ENCODE results near the gene KHK. TPM values are rescaled to one million over a fixed set of nuclear protein-coding genes. Genes with fewer than 3 reads are reported as not detected.

KHK gene
- polyA plus RNA-seq, 2 of the 4 experiments (the other 2 are of a cell fraction): 4.2 to 7.6 TPM

DNA sequence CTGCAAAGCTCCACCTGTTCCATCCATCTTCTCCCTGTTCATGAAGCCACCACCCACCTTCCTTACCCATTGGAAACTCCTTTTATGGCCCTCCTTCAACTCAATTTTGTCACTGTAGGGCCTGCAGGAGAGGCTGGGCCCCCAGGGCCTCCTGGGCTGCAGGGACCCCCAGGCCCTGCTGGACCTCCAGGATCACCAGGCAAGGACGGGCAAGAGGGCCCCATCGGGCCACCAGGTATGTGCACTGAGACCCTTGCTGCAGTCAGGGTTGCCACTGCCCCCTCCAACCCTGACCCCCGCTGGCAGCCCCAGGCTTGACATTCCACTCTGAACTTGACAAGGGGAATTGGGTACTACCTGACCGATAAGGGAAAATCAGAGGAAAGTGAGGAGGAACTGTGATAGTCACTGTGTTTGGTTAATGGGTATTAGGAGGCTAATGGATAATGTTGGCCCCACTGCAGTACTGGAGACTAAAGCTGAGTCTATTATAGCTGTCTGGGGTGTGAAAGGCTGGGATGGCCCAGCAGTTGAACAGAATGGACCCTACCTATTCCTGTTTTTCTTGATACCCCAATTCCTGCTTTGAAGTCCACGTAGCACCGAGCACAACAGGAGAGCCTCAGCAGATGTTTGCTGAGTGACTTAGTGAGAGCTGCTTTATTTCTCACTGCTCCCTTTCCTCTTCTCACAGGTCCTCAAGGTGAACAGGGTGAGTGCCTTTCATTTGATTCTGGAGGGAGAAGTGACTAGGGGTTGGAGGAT is 2.1 kb upstream of the KHK start:
- Histone ChIP-seq H3K4me1 (peaks cover 17% of the 10 kb centered on the region), H3K4me2 (no peak overlapping the region), H3K27ac (no peak overlapping the region; a peak in 1 of 6 replicates), H3K4me3 (no peak overlapping the region), H3K9me3 (no peaks in the 10 kb centered on the region)
- 86% methylated on average over 6 of the region's 6 CpGs for WGBS (ENCODE audit: missing lambda C conversion rate)
- POLR2A ChIA-PET: interaction anchor here (1.2 to 1.5 kb wide), 3 partner anchors 13 to 35 kb away, joined by 3 to 8 read pairs (median 4); partner anchors contain the start of gene OST4
- no peak for ATAC-seq
- TF ChIP-seq EHF (CRISPR knock-in tag; IDR thresholded peaks at IDR 0.05): no peak
- TF ChIP-seq, protein P1, sequence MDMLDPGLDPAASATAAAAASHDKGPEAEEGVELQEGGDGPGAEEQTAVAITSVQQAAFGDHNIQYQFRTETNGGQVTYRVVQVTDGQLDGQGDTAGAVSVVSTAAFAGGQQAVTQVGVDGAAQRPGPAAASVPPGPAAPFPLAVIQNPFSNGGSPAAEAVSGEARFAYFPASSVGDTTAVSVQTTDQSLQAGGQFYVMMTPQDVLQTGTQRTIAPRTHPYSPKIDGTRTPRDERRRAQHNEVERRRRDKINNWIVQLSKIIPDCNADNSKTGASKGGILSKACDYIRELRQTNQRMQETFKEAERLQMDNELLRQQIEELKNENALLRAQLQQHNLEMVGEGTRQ (IDR thresholded peaks at IDR 0.05): no peak
- TF ChIP-seq, protein P2, sequence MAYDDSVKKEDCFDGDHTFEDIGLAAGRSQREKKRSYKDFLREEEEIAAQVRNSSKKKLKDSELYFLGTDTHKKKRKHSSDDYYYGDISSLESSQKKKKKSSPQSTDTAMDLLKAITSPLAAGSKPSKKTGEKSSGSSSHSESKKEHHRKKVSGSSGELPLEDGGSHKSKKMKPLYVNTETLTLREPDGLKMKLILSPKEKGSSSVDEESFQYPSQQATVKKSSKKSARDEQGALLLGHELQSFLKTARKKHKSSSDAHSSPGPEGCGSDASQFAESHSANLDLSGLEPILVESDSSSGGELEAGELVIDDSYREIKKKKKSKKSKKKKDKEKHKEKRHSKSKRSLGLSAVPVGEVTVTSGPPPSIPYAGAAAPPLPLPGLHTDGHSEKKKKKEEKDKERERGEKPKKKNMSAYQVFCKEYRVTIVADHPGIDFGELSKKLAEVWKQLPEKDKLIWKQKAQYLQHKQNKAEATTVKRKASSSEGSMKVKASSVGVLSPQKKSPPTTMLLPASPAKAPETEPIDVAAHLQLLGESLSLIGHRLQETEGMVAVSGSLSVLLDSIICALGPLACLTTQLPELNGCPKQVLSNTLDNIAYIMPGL (CRISPR knock-in tag; IDR thresholded peaks at IDR 0.05; ENCODE audit: borderline replicate concordance): no peak
- no peak for TF ChIP-seq PHF8 (IDR thresholded peaks at IDR 0.05; ENCODE audit: borderline replicate concordance, low read depth)
- no peak for TF ChIP-seq JUN (IDR thresholded peaks at IDR 0.05)
- TF ChIP-seq, protein P3, sequence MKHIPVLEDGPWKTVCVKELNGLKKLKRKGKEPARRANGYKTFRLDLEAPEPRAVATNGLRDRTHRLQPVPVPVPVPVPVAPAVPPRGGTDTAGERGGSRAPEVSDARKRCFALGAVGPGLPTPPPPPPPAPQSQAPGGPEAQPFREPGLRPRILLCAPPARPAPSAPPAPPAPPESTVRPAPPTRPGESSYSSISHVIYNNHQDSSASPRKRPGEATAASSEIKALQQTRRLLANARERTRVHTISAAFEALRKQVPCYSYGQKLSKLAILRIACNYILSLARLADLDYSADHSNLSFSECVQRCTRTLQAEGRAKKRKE (CRISPR knock-in tag; IDR thresholded peaks at IDR 0.05; ENCODE audit: low read depth): no peak
- no peak for TF ChIP-seq ZNF302 (CRISPR knock-in tag; IDR thresholded peaks at IDR 0.05)
- no peak for TF ChIP-seq KDM1A (IDR thresholded peaks at IDR 0.05; ENCODE audit: low read depth)
- no peak for TF ChIP-seq HEYL (CRISPR knock-in tag; IDR thresholded peaks at IDR 0.05)
- TF ChIP-seq, protein P4, sequence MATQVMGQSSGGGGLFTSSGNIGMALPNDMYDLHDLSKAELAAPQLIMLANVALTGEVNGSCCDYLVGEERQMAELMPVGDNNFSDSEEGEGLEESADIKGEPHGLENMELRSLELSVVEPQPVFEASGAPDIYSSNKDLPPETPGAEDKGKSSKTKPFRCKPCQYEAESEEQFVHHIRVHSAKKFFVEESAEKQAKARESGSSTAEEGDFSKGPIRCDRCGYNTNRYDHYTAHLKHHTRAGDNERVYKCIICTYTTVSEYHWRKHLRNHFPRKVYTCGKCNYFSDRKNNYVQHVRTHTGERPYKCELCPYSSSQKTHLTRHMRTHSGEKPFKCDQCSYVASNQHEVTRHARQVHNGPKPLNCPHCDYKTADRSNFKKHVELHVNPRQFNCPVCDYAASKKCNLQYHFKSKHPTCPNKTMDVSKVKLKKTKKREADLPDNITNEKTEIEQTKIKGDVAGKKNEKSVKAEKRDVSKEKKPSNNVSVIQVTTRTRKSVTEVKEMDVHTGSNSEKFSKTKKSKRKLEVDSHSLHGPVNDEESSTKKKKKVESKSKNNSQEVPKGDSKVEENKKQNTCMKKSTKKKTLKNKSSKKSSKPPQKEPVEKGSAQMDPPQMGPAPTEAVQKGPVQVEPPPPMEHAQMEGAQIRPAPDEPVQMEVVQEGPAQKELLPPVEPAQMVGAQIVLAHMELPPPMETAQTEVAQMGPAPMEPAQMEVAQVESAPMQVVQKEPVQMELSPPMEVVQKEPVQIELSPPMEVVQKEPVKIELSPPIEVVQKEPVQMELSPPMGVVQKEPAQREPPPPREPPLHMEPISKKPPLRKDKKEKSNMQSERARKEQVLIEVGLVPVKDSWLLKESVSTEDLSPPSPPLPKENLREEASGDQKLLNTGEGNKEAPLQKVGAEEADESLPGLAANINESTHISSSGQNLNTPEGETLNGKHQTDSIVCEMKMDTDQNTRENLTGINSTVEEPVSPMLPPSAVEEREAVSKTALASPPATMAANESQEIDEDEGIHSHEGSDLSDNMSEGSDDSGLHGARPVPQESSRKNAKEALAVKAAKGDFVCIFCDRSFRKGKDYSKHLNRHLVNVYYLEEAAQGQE (IDR thresholded peaks at IDR 0.05): no peak
- no peak for TF ChIP-seq FOSL2 (IDR thresholded peaks at IDR 0.05)
- no peak for TF ChIP-seq FOSL2 (CRISPR knock-in tag; IDR thresholded peaks at IDR 0.05)
- no peak for TF ChIP-seq SMC3 (IDR thresholded peaks at IDR 0.05)
- TF ChIP-seq RNF2 (IDR thresholded peaks at IDR 0.05; ENCODE audit: borderline replicate concordance, low read depth): no peak
- no peak for TF ChIP-seq RFX5 (IDR thresholded peaks at IDR 0.05)
- TF ChIP-seq RARB (CRISPR knock-in tag; IDR thresholded peaks at IDR 0.05): no peak
- CTCF ChIA-PET: interaction anchor here (0.8 to 15.3 kb wide), 14 partner anchors 8 to 243 kb away, joined by 3 to 253 read pairs (median 6); partner anchors contain the start of genes AGBL5 and OST4
- DNase-seq (ENCODE audit: low read depth in 1 of 2, low spot score in 1 of 2): no peak
- no peak for FAIRE-seq

DNA sequence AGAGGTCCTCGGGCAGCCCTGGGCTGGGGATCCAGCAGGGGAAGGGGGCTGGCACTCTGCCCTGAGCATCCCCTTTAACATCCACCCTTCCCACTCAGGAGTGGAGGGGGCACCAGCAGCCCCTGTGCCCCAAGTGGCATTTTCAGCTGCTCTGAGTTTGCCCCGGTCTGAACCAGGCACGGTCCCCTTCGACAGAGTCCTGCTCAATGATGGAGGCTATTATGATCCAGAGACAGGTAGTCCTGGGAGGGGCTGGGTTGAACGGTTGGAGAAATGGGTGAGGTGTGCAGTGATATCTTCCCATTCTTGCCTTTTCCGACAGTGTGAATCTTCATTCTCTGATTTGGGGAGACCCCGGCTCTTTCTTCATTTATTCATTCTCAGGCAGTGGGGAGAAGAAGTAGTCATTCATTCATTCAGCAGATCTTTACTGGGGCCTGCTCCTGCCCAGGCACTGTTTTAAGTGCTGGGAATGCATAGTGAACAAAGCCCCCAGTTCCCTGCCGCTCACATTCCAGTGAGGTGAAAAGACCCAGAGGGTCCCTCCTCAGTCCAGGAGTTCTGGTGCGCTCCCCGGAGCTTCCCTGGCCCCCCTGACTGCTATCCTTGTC is 1.4 kb upstream of the KHK start:
- H3K9me3 ChIP-seq: no peaks in the 10 kb centered on the region
- H3K27ac ChIP-seq: peak overlapping the region; percentile 90 to 91
- ChIA-PET POLR2A (interaction anchor here (1.0 to 1.5 kb wide), 5 partner anchors 14 to 123 kb away, joined by 3 to 8 read pairs (median 4); partner anchors contain the start of genes AGBL5 and OST4), CTCF (interaction anchor here (0.5 to 15.3 kb wide), 33 partner anchors 8 to 1377 kb away, joined by 3 to 253 read pairs (median 4); partner anchors contain the start of genes ABHD1, AGBL5 and OST4)
- H3K4me1 ChIP-seq: peaks cover 17% of the 10 kb centered on the region
- H3K4me3 ChIP-seq: peak overlapping the region; percentile 70; the same call in 2 of the 3 replicates
- TF ChIP-seq TP53 (CRISPR knock-in tag; IDR thresholded peaks at IDR 0.05) (0 out of 2 replicates have a peak, but pooled peaks have one; percentile 7), MYC (IDR thresholded peaks at IDR 0.05; ENCODE audit: borderline replicate concordance, low read length) (no peak)
- TF ChIP-seq, protein P5, sequence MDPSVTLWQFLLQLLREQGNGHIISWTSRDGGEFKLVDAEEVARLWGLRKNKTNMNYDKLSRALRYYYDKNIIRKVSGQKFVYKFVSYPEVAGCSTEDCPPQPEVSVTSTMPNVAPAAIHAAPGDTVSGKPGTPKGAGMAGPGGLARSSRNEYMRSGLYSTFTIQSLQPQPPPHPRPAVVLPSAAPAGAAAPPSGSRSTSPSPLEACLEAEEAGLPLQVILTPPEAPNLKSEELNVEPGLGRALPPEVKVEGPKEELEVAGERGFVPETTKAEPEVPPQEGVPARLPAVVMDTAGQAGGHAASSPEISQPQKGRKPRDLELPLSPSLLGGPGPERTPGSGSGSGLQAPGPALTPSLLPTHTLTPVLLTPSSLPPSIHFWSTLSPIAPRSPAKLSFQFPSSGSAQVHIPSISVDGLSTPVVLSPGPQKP (IDR thresholded peaks at IDR 0.05; ENCODE audit: low read depth, low read length): no peak
- TF ChIP-seq, protein P6, sequence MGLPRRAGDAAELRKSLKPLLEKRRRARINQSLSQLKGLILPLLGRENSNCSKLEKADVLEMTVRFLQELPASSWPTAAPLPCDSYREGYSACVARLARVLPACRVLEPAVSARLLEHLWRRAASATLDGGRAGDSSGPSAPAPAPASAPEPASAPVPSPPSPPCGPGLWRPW (IDR thresholded peaks at IDR 0.05): no peak
- ATAC-seq (no peak), DNase-seq (ENCODE audit: low read depth in 1 of 2, low spot score in 1 of 2) (no peak), FAIRE-seq (no peak)
- WGBS (ENCODE audit: missing lambda C conversion rate): 54% methylated on average over 10 of the region's 10 CpGs
- H3K4me2 ChIP-seq: peak overlapping the region; percentile 81

Measured in A549 (cell line).